Left renal cortex interstitium (tissue), 4 donors: Measurements from ENCODE around the gene BMF. TPM values are rescaled to one million over a fixed set of nuclear protein-coding genes. Genes with fewer than 3 reads are reported as not detected.

Experiments
- polyA plus RNA-seq, 4 donors: library from polyadenylated mRNA; unstranded; fragments of 120-200 nt; gene quantifications; one replicate each; pipeline ENCODE4 v1.2.1, GENCODE V29; 2013; ENCODE audit not compliant: insufficient read length in 4 of 4

BMF gene
- polyA plus RNA-seq, 4 donors = 36.5 to 49.0 (median 43.1) TPM

Other genes with a start within 250 kb of the BMF start
- 10 to 100 TPM; 13.5 to 16.5 (median 14.1) TPM for gene GPR176, start 188.6 kb downstream of the BMF start, polyA plus RNA-seq
- 10 to 100 TPM; 52.7 to 63.5 (median 56.5) TPM for gene EIF2AK4, start 174.8 kb downstream of the BMF start, polyA plus RNA-seq
- gene SRP14, start 69.7 kb downstream of the BMF start, polyA plus RNA-seq = 100 to 1,000 TPM; 521 to 623 (median 603) TPM
- gene BUB1B, start 52.2 kb upstream of the BMF start, polyA plus RNA-seq = 10 to 100 TPM; 23.1 to 35.9 (median 31.7) TPM
- 1 to 10 TPM; 5.6 to 8.7 (median 6.9) TPM for gene PAK6, start 130.2 kb upstream of the BMF start, polyA plus RNA-seq
- gene ANKRD63, start 174.2 kb upstream of the BMF start, polyA plus RNA-seq = under 1 TPM in 3 of 4 donors, not detected in 1; 0.11 to 0.56 (median 0.48) TPM
- gene PLCB2, start 199.1 kb upstream of the BMF start, polyA plus RNA-seq = 10 to 100 TPM in 3 of 4 donors, 1 to 10 TPM in 1; 6.3 to 13.2 (median 11.7) TPM
- 10 to 100 TPM; 14.7 to 20.0 (median 17.9) TPM for gene INAFM2, start 214.8 kb upstream of the BMF start, polyA plus RNA-seq
- gene CCDC9B, start 232.1 kb upstream of the BMF start, polyA plus RNA-seq = 10 to 100 TPM in 1 of 4 donors, 1 to 10 TPM in 3; 4.0 to 14.7 (median 8.0) TPM
- not detected for gene PHGR1, start 242.2 kb upstream of the BMF start, polyA plus RNA-seq
- 1 to 10 TPM in 1 of 4 donors, under 1 TPM in 3; 0.35 to 1.1 (median 0.64) TPM for gene DISP2, start 249.3 kb upstream of the BMF start, polyA plus RNA-seq